ENCODE measurements around the gene SQOR.

Gene SQOR

GRCh38 chr15:45587863-45588170 is 47.0 kb upstream of the SQOR start:
- DNase-seq (ENCODE audit: extremely low read depth, insufficient read length): no peak
- Histone ChIP-seq H3K36me3 (ENCODE audit: control insufficient read depth, insufficient read depth, low read length) (peaks cover 2% of the 10 kb centered on the region), H3K27me3 (replicated peaks; ENCODE audit: control insufficient read depth, insufficient read depth, low read length) (no peaks in the 10 kb centered on the region), H3K4me3 (replicated peaks; ENCODE audit: low read depth, low read length) (peak overlapping the region; percentile 95)
- TF ChIP-seq, protein P1, sequence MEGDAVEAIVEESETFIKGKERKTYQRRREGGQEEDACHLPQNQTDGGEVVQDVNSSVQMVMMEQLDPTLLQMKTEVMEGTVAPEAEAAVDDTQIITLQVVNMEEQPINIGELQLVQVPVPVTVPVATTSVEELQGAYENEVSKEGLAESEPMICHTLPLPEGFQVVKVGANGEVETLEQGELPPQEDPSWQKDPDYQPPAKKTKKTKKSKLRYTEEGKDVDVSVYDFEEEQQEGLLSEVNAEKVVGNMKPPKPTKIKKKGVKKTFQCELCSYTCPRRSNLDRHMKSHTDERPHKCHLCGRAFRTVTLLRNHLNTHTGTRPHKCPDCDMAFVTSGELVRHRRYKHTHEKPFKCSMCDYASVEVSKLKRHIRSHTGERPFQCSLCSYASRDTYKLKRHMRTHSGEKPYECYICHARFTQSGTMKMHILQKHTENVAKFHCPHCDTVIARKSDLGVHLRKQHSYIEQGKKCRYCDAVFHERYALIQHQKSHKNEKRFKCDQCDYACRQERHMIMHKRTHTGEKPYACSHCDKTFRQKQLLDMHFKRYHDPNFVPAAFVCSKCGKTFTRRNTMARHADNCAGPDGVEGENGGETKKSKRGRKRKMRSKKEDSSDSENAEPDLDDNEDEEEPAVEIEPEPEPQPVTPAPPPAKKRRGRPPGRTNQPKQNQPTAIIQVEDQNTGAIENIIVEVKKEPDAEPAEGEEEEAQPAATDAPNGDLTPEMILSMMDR (IDR thresholded peaks at IDR 0.05; ENCODE audit: insufficient read depth, low read length, poor library complexity, severe bottlenecking): no peak

GRCh38 chr15:45588219-45588875 is 46.5 kb upstream of the SQOR start:
- TF ChIP-seq, protein P1 (IDR thresholded peaks at IDR 0.05; ENCODE audit: insufficient read depth, low read length, poor library complexity, severe bottlenecking): no peak
- H3K36me3 ChIP-seq (ENCODE audit: control insufficient read depth, insufficient read depth, low read length): peaks cover 2% of the 10 kb centered on the region
- no peak for DNase-seq (ENCODE audit: extremely low read depth, insufficient read length)
- H3K27me3 ChIP-seq (replicated peaks; ENCODE audit: control insufficient read depth, insufficient read depth, low read length): no peaks in the 10 kb centered on the region
- H3K4me3 ChIP-seq (replicated peaks; ENCODE audit: low read depth, low read length): peak overlapping the region; percentile 95

DNA sequence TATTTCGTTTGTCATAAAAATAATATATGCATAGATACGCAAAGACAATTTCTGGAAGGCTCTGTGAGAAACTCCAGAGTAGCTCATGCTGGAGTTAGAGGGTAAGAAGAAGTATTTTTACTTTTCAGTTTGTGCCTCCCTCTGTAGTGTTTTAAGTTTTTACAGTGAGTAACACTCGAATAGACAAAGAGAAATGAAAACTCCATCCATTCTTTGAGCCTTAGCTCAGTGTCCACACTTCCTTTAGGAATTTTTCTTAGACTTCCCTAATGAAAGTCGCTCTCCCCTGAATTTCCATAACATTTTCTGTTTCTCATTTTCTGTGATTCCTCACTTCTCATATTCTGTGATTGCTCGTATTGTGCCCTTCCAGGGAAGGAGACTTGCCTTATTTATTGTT is 45.6 kb upstream of the SQOR start:
- TF ChIP-seq, protein P1 (IDR thresholded peaks at IDR 0.05; ENCODE audit: insufficient read depth, low read length, poor library complexity, severe bottlenecking): no peak
- Histone ChIP-seq H3K36me3 (ENCODE audit: control insufficient read depth, insufficient read depth, low read length) (peaks cover 2% of the 10 kb centered on the region), H3K4me3 (replicated peaks; ENCODE audit: low read depth, low read length) (peak overlapping the region; percentile 95), H3K27me3 (replicated peaks; ENCODE audit: control insufficient read depth, insufficient read depth, low read length) (no peaks in the 10 kb centered on the region)
- no peak for DNase-seq (ENCODE audit: extremely low read depth, insufficient read length)

GRCh38 chr15:45594319-45594718 is 40.5 kb upstream of the SQOR start:
- H3K27me3 ChIP-seq (replicated peaks; ENCODE audit: control insufficient read depth, insufficient read depth, low read length): no peaks in the 10 kb centered on the region
- TF ChIP-seq, protein P1 (IDR thresholded peaks at IDR 0.05; ENCODE audit: insufficient read depth, low read length, poor library complexity, severe bottlenecking): no peak
- no peak for DNase-seq (ENCODE audit: extremely low read depth, insufficient read length)
- peaks cover 5% of the 10 kb centered on the region for H3K36me3 ChIP-seq (ENCODE audit: control insufficient read depth, insufficient read depth, low read length)
- H3K4me3 ChIP-seq (replicated peaks; ENCODE audit: low read depth, low read length): no peak overlapping the region

DNA sequence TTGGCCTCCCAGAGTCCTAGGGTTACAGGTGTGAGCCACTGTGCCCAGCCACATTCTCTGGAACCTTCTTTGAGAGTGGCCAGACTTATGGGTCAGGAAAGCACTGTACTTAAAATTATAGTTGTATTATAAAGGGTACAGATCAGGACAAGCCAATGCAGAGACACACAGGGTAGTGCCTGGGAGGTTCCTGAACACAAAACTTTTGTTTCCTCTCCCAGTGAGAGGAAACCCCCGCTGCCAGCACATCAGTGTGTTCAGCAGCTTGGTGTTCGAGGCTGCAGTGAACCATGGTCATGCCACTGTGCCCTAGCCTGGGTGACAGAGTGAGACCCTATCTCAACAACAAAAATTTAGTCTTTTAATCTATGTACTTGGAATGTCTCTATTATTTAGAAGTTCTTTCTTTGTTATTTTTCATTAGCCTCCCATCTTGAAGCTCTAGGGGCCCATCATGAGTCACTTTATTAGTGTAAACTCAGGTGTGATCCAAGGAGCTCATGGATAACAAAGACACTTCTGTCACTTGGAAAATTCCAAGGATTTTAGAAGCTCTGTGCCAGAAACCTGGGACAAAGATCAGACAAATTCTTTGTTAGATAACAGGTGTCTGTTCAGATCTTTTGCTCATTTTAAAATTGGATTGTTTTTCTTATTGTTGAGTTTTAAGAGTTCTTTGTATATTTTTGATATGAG is 39.8 kb upstream of the SQOR start:
- TF ChIP-seq, protein P1 (IDR thresholded peaks at IDR 0.05; ENCODE audit: insufficient read depth, low read length, poor library complexity, severe bottlenecking): no peak
- Histone ChIP-seq H3K27me3 (replicated peaks; ENCODE audit: control insufficient read depth, insufficient read depth, low read length) (no peaks in the 10 kb centered on the region), H3K36me3 (ENCODE audit: control insufficient read depth, insufficient read depth, low read length) (peaks cover 5% of the 10 kb centered on the region), H3K4me3 (replicated peaks; ENCODE audit: low read depth, low read length) (no peak overlapping the region)
- DNase-seq (ENCODE audit: extremely low read depth, insufficient read length): no peak
